Activated T-helper 17 cell treated with anti-CD3 and anti-CD28 coated beads, Interleukin-2, amount 50 U/mL, for 72 hours (primary cell): Measurements from ENCODE around the gene RHEBL1. TPM values are rescaled to one million over a fixed set of nuclear protein-coding genes. Genes with fewer than 3 reads are reported as not detected.

Experiments used
- ATAC-seq: fragments of 150-1000 bp; cut with Tn5 transposase; replicated peaks from 2 replicates; pipeline ENCODE4 v1.10.0; 2021; ENCODE audit warnings: mild to moderate bottlenecking, moderate library complexity
- H3K27ac Mint-ChIP-seq: one replicate; pipeline ENCODE4 v1.8.0; 2022; ENCODE audit warnings: mixed read lengths
- H3K27me3 Mint-ChIP-seq: one replicate; pipeline ENCODE4 v1.8.0; 2022; ENCODE audit warnings: mixed read lengths
- H3K36me3 Mint-ChIP-seq: one replicate; pipeline ENCODE4 v1.8.0; 2022; ENCODE audit warnings: low read depth, mild to moderate bottlenecking, mixed read lengths
- H3K4me1 Mint-ChIP-seq: one replicate; pipeline ENCODE4 v1.8.0; 2022; ENCODE audit warnings: mixed read lengths
- H3K4me3 Mint-ChIP-seq: one replicate; pipeline ENCODE4 v1.8.0; 2022; ENCODE audit warnings: mild to moderate bottlenecking, mixed read lengths
- H3K9me3 Mint-ChIP-seq: one replicate; pipeline ENCODE4 v1.8.0; 2022; ENCODE audit warnings: mixed read lengths
- total RNA-seq, 2 donors: library from RNA; stranded (reverse); gene quantifications; one replicate each; pipeline ENCODE4 v1.2.3, GENCODE V29; 2022

RHEBL1 gene
- total RNA-seq, 2 donors from 2014 or later: 12.2 to 19.3 TPM

- no peaks in the 10 kb centered on the region for H3K9me3 Mint-ChIP-seq
- peaks cover 95% of the 10 kb centered on the region for H3K36me3 Mint-ChIP-seq
- peaks cover 37% of the 10 kb centered on the region for H3K4me1 Mint-ChIP-seq
These were observed 17.1 kb downstream of the RHEBL1 start for GRCh38 chr12:49052451-49053208.

GRCh38 chr12:49051777-49052438 is 17.9 kb downstream of the RHEBL1 start:
- Mint-ChIP-seq H3K27ac (peak overlapping the region; percentile 35), H3K4me1 (peaks cover 29% of the 10 kb centered on the region), H3K4me3 (no peak overlapping the region), H3K27me3 (no peaks in the 10 kb centered on the region), H3K36me3 (peaks cover 95% of the 10 kb centered on the region), H3K9me3 (no peaks in the 10 kb centered on the region)
- no peak for ATAC-seq

More at GRCh38 chr12:49052451-49053208, 17.1 kb downstream of the RHEBL1 start:
- no peak for ATAC-seq
- Mint-ChIP-seq H3K4me3 (no peak overlapping the region), H3K27me3 (no peaks in the 10 kb centered on the region), H3K27ac (no peak overlapping the region)

GRCh38 chr12:49051373-49051764 is 18.4 kb downstream of the RHEBL1 start:
- Mint-ChIP-seq H3K36me3 (peaks cover 99% of the 10 kb centered on the region), H3K9me3 (no peaks in the 10 kb centered on the region), H3K27ac (peak overlapping the region; percentile 35), H3K4me3 (no peak overlapping the region), H3K4me1 (peaks cover 24% of the 10 kb centered on the region), H3K27me3 (no peaks in the 10 kb centered on the region)
- no peak for ATAC-seq

GRCh38 chr12:49050507-49051372 is 19.0 kb downstream of the RHEBL1 start:
- no peak for ATAC-seq
- Mint-ChIP-seq H3K36me3 (peaks cover 100% of the 10 kb centered on the region), H3K4me1 (peaks cover 18% of the 10 kb centered on the region), H3K9me3 (no peaks in the 10 kb centered on the region), H3K27ac (no peak overlapping the region), H3K27me3 (no peaks in the 10 kb centered on the region), H3K4me3 (no peak overlapping the region)

GRCh38 chr12:49049566-49050224 is 20.1 kb downstream of the RHEBL1 start:
- Mint-ChIP-seq H3K9me3 (no peaks in the 10 kb centered on the region), H3K4me3 (no peak overlapping the region), H3K27me3 (no peaks in the 10 kb centered on the region), H3K4me1 (peaks cover 7% of the 10 kb centered on the region), H3K27ac (no peak overlapping the region), H3K36me3 (peaks cover 100% of the 10 kb centered on the region)
- no peak for ATAC-seq

GRCh38 chr12:49048953-49049352 is 20.8 kb downstream of the RHEBL1 start:
- no peak overlapping the region for H3K4me3 Mint-ChIP-seq
- H3K36me3 Mint-ChIP-seq: peaks cover 100% of the 10 kb centered on the region
- no peaks in the 10 kb centered on the region for H3K27me3 Mint-ChIP-seq
- no peak overlapping the region for H3K27ac Mint-ChIP-seq
- peaks cover 6% of the 10 kb centered on the region for H3K4me1 Mint-ChIP-seq
- no peak for ATAC-seq
- no peaks in the 10 kb centered on the region for H3K9me3 Mint-ChIP-seq

- no peak overlapping the region for H3K27ac Mint-ChIP-seq
- ATAC-seq: no peak
- no peaks in the 10 kb centered on the region for H3K27me3 Mint-ChIP-seq
- peaks cover 100% of the 10 kb centered on the region for H3K36me3 Mint-ChIP-seq
- H3K4me1 Mint-ChIP-seq: no peaks in the 10 kb centered on the region
- no peak overlapping the region for H3K4me3 Mint-ChIP-seq
- no peaks in the 10 kb centered on the region for H3K9me3 Mint-ChIP-seq
These were observed 23.5 kb downstream of the RHEBL1 start for GRCh38 chr12:49046129-49046895.

GRCh38 chr12:49044660-49045059 is 25.1 kb downstream of the RHEBL1 start:
- ATAC-seq: no peak
- H3K9me3 Mint-ChIP-seq: no peaks in the 10 kb centered on the region
- no peak overlapping the region for H3K4me3 Mint-ChIP-seq
- no peaks in the 10 kb centered on the region for H3K27me3 Mint-ChIP-seq
- no peaks in the 10 kb centered on the region for H3K4me1 Mint-ChIP-seq
- H3K36me3 Mint-ChIP-seq: peaks cover 98% of the 10 kb centered on the region
- no peak overlapping the region for H3K27ac Mint-ChIP-seq

GRCh38 chr12:49043856-49044258 is 25.9 kb downstream of the RHEBL1 start:
- Mint-ChIP-seq H3K27ac (no peak overlapping the region), H3K36me3 (peaks cover 98% of the 10 kb centered on the region), H3K9me3 (no peaks in the 10 kb centered on the region), H3K27me3 (no peaks in the 10 kb centered on the region), H3K4me1 (no peaks in the 10 kb centered on the region), H3K4me3 (no peak overlapping the region)
- peak; percentile 81 for ATAC-seq

GRCh38 chr12:49043241-49043640 is 26.5 kb downstream of the RHEBL1 start:
- Mint-ChIP-seq H3K4me1 (no peaks in the 10 kb centered on the region), H3K36me3 (peaks cover 98% of the 10 kb centered on the region), H3K27me3 (no peaks in the 10 kb centered on the region), H3K27ac (no peak overlapping the region), H3K9me3 (no peaks in the 10 kb centered on the region), H3K4me3 (no peak overlapping the region)
- ATAC-seq: no peak

GRCh38 chr12:49041881-49042484 is 27.8 kb downstream of the RHEBL1 start:
- peaks cover under 1% of the 10 kb centered on the region for H3K4me1 Mint-ChIP-seq
- no peak overlapping the region for H3K4me3 Mint-ChIP-seq
- ATAC-seq: no peak
- no peaks in the 10 kb centered on the region for H3K9me3 Mint-ChIP-seq
- no peak overlapping the region for H3K27ac Mint-ChIP-seq
- H3K27me3 Mint-ChIP-seq: no peaks in the 10 kb centered on the region
- H3K36me3 Mint-ChIP-seq: peaks cover 92% of the 10 kb centered on the region

- no peak overlapping the region for H3K4me3 Mint-ChIP-seq
- ATAC-seq: no peak
- no peak overlapping the region for H3K27ac Mint-ChIP-seq
- H3K27me3 Mint-ChIP-seq: no peaks in the 10 kb centered on the region
- H3K9me3 Mint-ChIP-seq: no peaks in the 10 kb centered on the region
- H3K36me3 Mint-ChIP-seq: peaks cover 92% of the 10 kb centered on the region
- H3K4me1 Mint-ChIP-seq: peaks cover 4% of the 10 kb centered on the region
These were observed 28.5 kb downstream of the RHEBL1 start for GRCh38 chr12:49041036-49041880.
